Endothelial cell of umbilical vein (primary cell): ENCODE results near the gene C10orf143. TPM values are rescaled to one million over a fixed set of nuclear protein-coding genes. Genes with fewer than 3 reads are reported as not detected.
A peak's percentile ranks its signal among the peaks of the same experiment; 100 is the strongest.

ENCODE experiments used
- BruUV-seq: library from RNA; stranded (reverse); fragments of 400-500 nt; replicated peaks from 2 replicates; lab custom pipeline; 2021; lab: Mats Ljungman, UMichigan
- CTCF ChIA-PET: fragments of 300-600, 350-600 bp; sonication (Branson Sonifier 250); formaldehyde crosslinking; loops from one replicate; lab custom pipeline; 2021; ENCODE audit warnings: antibody characterized with exemption, inconsistent platforms; lab: Charles Lee
- POLR2A ChIA-PET: fragments of 300-600, 350-600 bp; sonication (Branson Sonifier 250); formaldehyde crosslinking; loops from one replicate; lab custom pipeline; 2021; ENCODE audit warnings: antibody characterized with exemption, inconsistent platforms; lab: Charles Lee
- DNase-seq: peaks from one replicate; pipeline ENCODE4 v3.0.0-alpha.2; 2011; ENCODE audit warnings: low read depth, low spot score
- FAIRE-seq: peaks from 2 replicates; lab custom pipeline; 2011; peaks lifted over from hg19 to GRCh38; lab: Jason Lieb, UNC
- H2AFZ ChIP-seq: 2 replicates; pipeline ENCODE4 v1.6.0; 2012; ENCODE audit warnings: low read depth, low read length, control low read depth, inconsistent platforms
- H3K27ac ChIP-seq: 2 replicates; pipeline ENCODE4 v1.5.1; 2011; ENCODE audit warnings: low read depth, mild to moderate bottlenecking, control low read depth, low read length, moderate library complexity; ENCODE audit not compliant: insufficient read depth
- H3K27me3 ChIP-seq, 2 experiments: 2 replicates each; pipeline versions ENCODE4 v1.6.0 to v1.6.1; 2011; ENCODE audit warnings: low read length in 2 of 2, mixed read lengths in 1 of 2; ENCODE audit not compliant: control insufficient read depth in 2 of 2, insufficient read depth in 2 of 2
- H3K36me3 ChIP-seq, 2 experiments: 2 replicates in 1 of 2; 3 replicates in 1 of 2; pipeline ENCODE4 v1.5.1; 2011; ENCODE audit warnings: low read length in 2 of 2, mild to moderate bottlenecking in 1 of 2, moderate library complexity in 1 of 2; ENCODE audit not compliant: control insufficient read depth in 2 of 2, insufficient read depth in 2 of 2; ENCODE audit errors: extremely low read depth in 1 of 2
- H3K4me1 ChIP-seq: 3 replicates; pipeline ENCODE4 v1.5.1; 2011; ENCODE audit warnings: mild to moderate bottlenecking, low read length; ENCODE audit not compliant: control insufficient read depth, insufficient read depth; ENCODE audit errors: extremely low read depth
- H3K4me2 ChIP-seq: 2 replicates; pipeline ENCODE4 v1.6.1; 2011; ENCODE audit warnings: low read length, control low read depth, mixed read lengths; ENCODE audit not compliant: insufficient read depth
- H3K4me3 ChIP-seq, 3 experiments: fragments of 200-600 bp in 1 of 3; sonication (generic), shearing (Covaris generic) in 1 of 3; replicated peaks in 1 of 3; 2 replicates each; pipeline ENCODE4 v1.5.1; 2011 to 2016; ENCODE audit warnings: control low read depth in 3 of 3, low read length in 3 of 3, mild to moderate bottlenecking in 2 of 3, inconsistent platforms in 1 of 3, low read depth in 1 of 3, moderate library complexity in 1 of 3; ENCODE audit not compliant: insufficient read depth in 1 of 3
- H3K79me2 ChIP-seq: 2 replicates; pipeline ENCODE4 v1.6.0; 2012; ENCODE audit warnings: low read length, inconsistent platforms; ENCODE audit not compliant: control insufficient read depth, insufficient read depth
- H3K9ac ChIP-seq: replicated peaks from 2 replicates; pipeline ENCODE3; 2011; ENCODE audit warnings: low read length, control low read depth; ENCODE audit not compliant: insufficient read depth; ENCODE audit errors: extremely low read depth
- H3K9me1 ChIP-seq: replicated peaks from 3 replicates; pipeline ENCODE4 v1.6.0; 2011; ENCODE audit warnings: mild to moderate bottlenecking, low read length; ENCODE audit not compliant: control insufficient read depth, insufficient read depth; ENCODE audit errors: extremely low read depth
- H3K9me3 ChIP-seq: replicated peaks from 2 replicates; pipeline ENCODE4 v1.5.1; 2012; ENCODE audit warnings: low read length, inconsistent platforms; ENCODE audit not compliant: control insufficient read depth, insufficient read depth
- H4K20me1 ChIP-seq: replicated peaks from 2 replicates; pipeline ENCODE3; 2011; ENCODE audit warnings: mild to moderate bottlenecking, low read length; ENCODE audit not compliant: control insufficient read depth, insufficient read depth; ENCODE audit errors: extremely low read depth
- CTCF ChIP-seq, 2 donors: IDR thresholded peaks; 1 replicate in 1 of 2; 2 replicates in 1 of 2; pipeline ENCODE4 v1.5.1; 2011; ENCODE audit warnings: low read length in 2 of 2, mild to moderate bottlenecking in 2 of 2, moderate library complexity in 2 of 2, control low read depth in 1 of 2, inconsistent platforms in 1 of 2, low read depth in 1 of 2; ENCODE audit not compliant: insufficient read depth in 1 of 2; ENCODE audit errors: extremely low read depth in 1 of 2
- EZH2 ChIP-seq: IDR thresholded peaks from 2 replicates; pipeline ENCODE4 v1.6.1; 2012; ENCODE audit warnings: borderline replicate concordance, low read depth, mild to moderate bottlenecking, moderate library complexity, low read length, inconsistent platforms; ENCODE audit not compliant: severe bottlenecking
- FOS ChIP-seq: IDR thresholded peaks from 2 replicates; pipeline ENCODE4 v1.6.1; 2011; ENCODE audit warnings: mild to moderate bottlenecking, low read length, moderate library complexity, borderline replicate concordance; ENCODE audit not compliant: insufficient read depth
- GATA2 ChIP-seq: IDR thresholded peaks from 2 replicates; pipeline ENCODE4 v1.7.0; 2011; ENCODE audit warnings: low read depth, mild to moderate bottlenecking, moderate library complexity, mixed read lengths, low read length; ENCODE audit not compliant: insufficient read length, insufficient read depth
- JUN ChIP-seq: IDR thresholded peaks from 2 replicates; pipeline ENCODE4 v1.6.1; 2011; ENCODE audit warnings: borderline replicate concordance, low read depth; ENCODE audit not compliant: insufficient read length, insufficient read depth
- MAX ChIP-seq: IDR thresholded peaks from 2 replicates; pipeline ENCODE4 v1.6.1; 2011; ENCODE audit not compliant: insufficient read depth, insufficient read length
- MYC ChIP-seq: IDR thresholded peaks from one replicate; pipeline ENCODE4 v1.6.1; 2011; ENCODE audit warnings: mild to moderate bottlenecking, low read depth, low read length
- POLR2A ChIP-seq: IDR thresholded peaks from 2 replicates; pipeline ENCODE4 v1.6.1; 2012; ENCODE audit warnings: low read depth, mild to moderate bottlenecking, control low read depth, low read length
- POLR2AphosphoS5 ChIP-seq: IDR thresholded peaks from 2 replicates; pipeline ENCODE4 v1.6.1; 2012; ENCODE audit warnings: low read depth, mild to moderate bottlenecking, control low read depth, low read length, moderate library complexity; ENCODE audit not compliant: insufficient read depth
- dilution Hi-C: fragments of 300-500 bp; cut with MboI; formaldehyde crosslinking; loops from one replicate; pipeline ENCODE4 v1.15.0; 2019; ENCODE audit warnings: low sequenced_read_pairs; ENCODE audit not compliant: extremely low pct_ligation_motif_present
- intact Hi-C: fragments of 100-400 bp; cut with micrococcal nuclease; formaldehyde crosslinking; loops from one replicate; pipeline ENCODE4 v1.10.0; 2022
- polyA plus RNA-seq, 4 experiments: library from polyadenylated mRNA; depleted of rRNA in 3 of 4; stranded (reverse) in 3 of 4; unstranded in 1 of 4; fragments of >200 nt; gene quantifications; 2 replicates each; pipeline versions ENCODE4 v1.2.1 to v1.2.3, GENCODE V29; 2011 to 2012; ENCODE audit warnings: missing spikeins in 1 of 4
- total RNA-seq: library from RNA; stranded (reverse); gene quantifications from 2 replicates; pipeline ENCODE4 v1.2.3, GENCODE V29; 2021

Gene C10orf143
- total and polyA plus RNA-seq, 2 donors (not counting 3 experiments of a cell fraction or from before 2014, with no cell fraction given) = 0.26 to 0.44 TPM

- peak; percentile 99 for FAIRE-seq
- H4K20me1 ChIP-seq = no peaks in the 10 kb centered on the region
- H3K4me3 ChIP-seq = peak overlapping the region; percentile 17 to 86 (median 73)
- no peaks in the 10 kb centered on the region for H3K9me1 ChIP-seq
- H3K4me2 ChIP-seq = peak overlapping the region; percentile 70
- peak; percentile 97 for DNase-seq
- intact Hi-C loops (loop anchor here (1.0 to 2.0 kb wide), 8 partner anchors 16 to 1898 kb away; partner anchors contain the start of genes EBF3, GLRX3 and MGMT), dilution Hi-C loops (no loop called here)
- H3K79me2 ChIP-seq = peaks cover 1% of the 10 kb centered on the region
- CTCF ChIA-PET = interaction anchor here (1.0 to 3.6 kb wide), 12 partner anchors 8 to 1899 kb away, joined by 3 to 46 read pairs (median 14); partner anchors contain the start of gene GLRX3
- TSS peak; percentile 83 for BruUV-seq
- H3K4me1 ChIP-seq = peaks cover 13% of the 10 kb centered on the region
- peak overlapping the region; percentile 70 for H3K9ac ChIP-seq
- TF ChIP-seq JUN = no peak
- TF ChIP-seq POLR2AphosphoS5 = peak; percentile 39
- no peak for TF ChIP-seq CTCF (IDR thresholded peaks at IDR 0.05; ENCODE audit: extremely low read depth in 1 of 2, insufficient read depth in 1 of 2, low read depth in 1 of 2, low read length in 2 of 2)
- no peak for TF ChIP-seq FOS
- TF ChIP-seq EZH2 = no peak
- no peak for TF ChIP-seq GATA2
- TF ChIP-seq MYC = no peak
- TF ChIP-seq MAX = no peak
- TF ChIP-seq POLR2A = peak; percentile 32
- H3K27ac ChIP-seq = peak overlapping the region; percentile 65
- POLR2A ChIA-PET = interaction anchor here (0.6 to 2.9 kb wide), 3 partner anchors 26 to 1872 kb away, joined by 5 to 24 read pairs (median 5); partner anchors contain the start of gene GLRX3
- peak overlapping the region; percentile 78 for H2AFZ ChIP-seq
- H3K36me3 ChIP-seq = no peaks in the 10 kb centered on the region
- no peaks in the 10 kb centered on the region for H3K9me3 ChIP-seq
- H3K27me3 ChIP-seq = no peaks in the 10 kb centered on the region
Measured at GRCh38 chr10:130111113-130111851, 652 bp upstream of the C10orf143 start.
